ENCODE measurements around the gene NFKBIB. TPM values are rescaled to one million over a fixed set of nuclear protein-coding genes. Genes with fewer than 3 reads are reported as not detected.

The NFKBIB gene
- total and polyA plus RNA-seq, 2 of the 13 experiments (the other 11 are each of a cell fraction or from before 2014, with no cell fraction given), result 8.6 to 14.9 TPM

DNA sequence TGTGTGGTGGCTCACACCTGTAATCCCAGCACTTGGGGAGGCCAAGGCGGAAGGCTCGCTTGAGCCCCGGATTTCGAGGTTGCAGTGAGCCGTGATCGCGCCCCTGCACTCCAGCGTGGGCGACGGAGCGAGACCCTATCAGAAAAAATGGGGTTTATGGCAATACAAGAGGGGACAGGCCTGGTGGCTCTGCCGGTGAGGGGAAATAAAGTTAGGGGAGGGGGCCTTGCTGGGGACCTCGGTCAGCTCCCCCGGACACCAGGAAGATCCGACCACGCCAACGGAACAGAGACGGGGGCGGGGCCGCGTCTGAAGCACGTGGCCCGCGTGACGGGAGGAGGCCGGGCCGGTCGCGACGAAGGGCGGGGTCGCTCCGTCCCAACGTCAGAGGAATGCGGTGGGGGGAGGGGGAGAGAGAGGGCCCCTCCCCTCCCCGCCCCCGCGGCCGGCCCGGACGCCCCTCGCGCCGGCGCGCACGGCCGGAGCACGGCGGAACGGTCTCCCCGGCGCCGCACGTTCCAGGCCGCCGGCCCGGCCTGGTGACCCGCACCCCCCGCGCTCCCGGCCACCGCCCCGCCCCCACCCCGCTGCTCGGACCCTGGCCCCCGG, 48.0 kb upstream of the NFKBIB start (continued):
- TF ChIP-seq, protein P1, sequence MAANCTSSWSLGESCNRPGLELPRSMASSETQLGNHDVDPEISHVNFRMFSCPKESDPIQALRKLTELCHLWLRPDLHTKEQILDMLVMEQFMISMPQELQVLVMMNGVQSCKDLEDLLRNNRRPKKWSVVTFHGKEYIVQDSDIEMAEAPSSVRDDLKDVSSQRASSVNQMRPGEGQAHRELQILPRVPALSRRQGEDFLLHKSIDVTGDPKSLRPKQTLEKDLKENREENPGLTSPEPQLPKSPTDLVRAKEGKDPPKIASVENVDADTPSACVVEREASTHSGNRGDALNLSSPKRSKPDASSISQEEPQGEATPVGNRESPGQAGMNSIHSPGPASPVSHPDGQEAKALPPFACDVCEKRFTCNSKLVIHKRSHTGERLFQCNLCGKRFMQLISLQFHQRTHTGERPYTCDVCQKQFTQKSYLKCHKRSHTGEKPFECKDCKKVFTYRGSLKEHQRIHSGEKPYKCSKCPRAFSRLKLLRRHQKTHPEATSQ (CRISPR knock-in tag; IDR thresholded peaks at IDR 0.05; ENCODE audit: borderline replicate concordance), result no peak
- TF ChIP-seq SCMH1 (CRISPR knock-in tag; IDR thresholded peaks at IDR 0.05; ENCODE audit: borderline replicate concordance) (no peak), CC2D1A (CRISPR knock-in tag; IDR thresholded peaks at IDR 0.05) (no peak), IRF2 (CRISPR knock-in tag; IDR thresholded peaks at IDR 0.05) (peak; percentile 64; the same call in 1 of the 2 replicates), ZFAT (CRISPR knock-in tag; conservative IDR thresholded peaks at IDR 0.05) (no peak), ZNF530 (CRISPR knock-in tag; IDR thresholded peaks at IDR 0.05; ENCODE audit: low read depth) (no peak), SP1 (IDR thresholded peaks at IDR 0.05) (no peak), SP1 (CRISPR knock-in tag; IDR thresholded peaks at IDR 0.05) (peak; percentile 92), NFKBIZ (CRISPR knock-in tag; IDR thresholded peaks at IDR 0.05) (peak; percentile 32; the same call in 1 of the 2 replicates), ZNF354B (CRISPR knock-in tag; IDR thresholded peaks at IDR 0.05) (no peak), GLI4 (CRISPR knock-in tag; IDR thresholded peaks at IDR 0.05; ENCODE audit: borderline replicate concordance) (no peak), ZNF552 (CRISPR knock-in tag; IDR thresholded peaks at IDR 0.05; ENCODE audit: borderline replicate concordance) (no peak), PRMT3 (CRISPR knock-in tag; IDR thresholded peaks at IDR 0.05; ENCODE audit: borderline replicate concordance, low read depth) (no peak), ZIK1 (CRISPR knock-in tag; IDR thresholded peaks at IDR 0.05; ENCODE audit: borderline replicate concordance, low read depth) (no peak), NFIB (CRISPR knock-in tag; IDR thresholded peaks at IDR 0.05; ENCODE audit: borderline replicate concordance) (no peak)
- TF ChIP-seq, protein P2, sequence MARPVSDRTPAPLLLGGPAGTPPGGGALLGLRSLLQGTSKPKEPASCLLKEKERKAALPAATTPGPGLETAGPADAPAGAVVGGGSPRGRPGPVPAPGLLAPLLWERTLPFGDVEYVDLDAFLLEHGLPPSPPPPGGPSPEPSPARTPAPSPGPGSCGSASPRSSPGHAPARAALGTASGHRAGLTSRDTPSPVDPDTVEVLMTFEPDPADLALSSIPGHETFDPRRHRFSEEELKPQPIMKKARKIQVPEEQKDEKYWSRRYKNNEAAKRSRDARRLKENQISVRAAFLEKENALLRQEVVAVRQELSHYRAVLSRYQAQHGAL (CRISPR knock-in tag; IDR thresholded peaks at IDR 0.05; ENCODE audit: not compliant biosample characterization), result peak; percentile 30
- TF ChIP-seq, protein P3, sequence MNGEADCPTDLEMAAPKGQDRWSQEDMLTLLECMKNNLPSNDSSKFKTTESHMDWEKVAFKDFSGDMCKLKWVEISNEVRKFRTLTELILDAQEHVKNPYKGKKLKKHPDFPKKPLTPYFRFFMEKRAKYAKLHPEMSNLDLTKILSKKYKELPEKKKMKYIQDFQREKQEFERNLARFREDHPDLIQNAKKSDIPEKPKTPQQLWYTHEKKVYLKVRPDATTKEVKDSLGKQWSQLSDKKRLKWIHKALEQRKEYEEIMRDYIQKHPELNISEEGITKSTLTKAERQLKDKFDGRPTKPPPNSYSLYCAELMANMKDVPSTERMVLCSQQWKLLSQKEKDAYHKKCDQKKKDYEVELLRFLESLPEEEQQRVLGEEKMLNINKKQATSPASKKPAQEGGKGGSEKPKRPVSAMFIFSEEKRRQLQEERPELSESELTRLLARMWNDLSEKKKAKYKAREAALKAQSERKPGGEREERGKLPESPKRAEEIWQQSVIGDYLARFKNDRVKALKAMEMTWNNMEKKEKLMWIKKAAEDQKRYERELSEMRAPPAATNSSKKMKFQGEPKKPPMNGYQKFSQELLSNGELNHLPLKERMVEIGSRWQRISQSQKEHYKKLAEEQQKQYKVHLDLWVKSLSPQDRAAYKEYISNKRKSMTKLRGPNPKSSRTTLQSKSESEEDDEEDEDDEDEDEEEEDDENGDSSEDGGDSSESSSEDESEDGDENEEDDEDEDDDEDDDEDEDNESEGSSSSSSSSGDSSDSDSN (CRISPR knock-in tag; IDR thresholded peaks at IDR 0.05), result no peak; the same call in 1 of the 2 replicates
- TF ChIP-seq, protein P4, sequence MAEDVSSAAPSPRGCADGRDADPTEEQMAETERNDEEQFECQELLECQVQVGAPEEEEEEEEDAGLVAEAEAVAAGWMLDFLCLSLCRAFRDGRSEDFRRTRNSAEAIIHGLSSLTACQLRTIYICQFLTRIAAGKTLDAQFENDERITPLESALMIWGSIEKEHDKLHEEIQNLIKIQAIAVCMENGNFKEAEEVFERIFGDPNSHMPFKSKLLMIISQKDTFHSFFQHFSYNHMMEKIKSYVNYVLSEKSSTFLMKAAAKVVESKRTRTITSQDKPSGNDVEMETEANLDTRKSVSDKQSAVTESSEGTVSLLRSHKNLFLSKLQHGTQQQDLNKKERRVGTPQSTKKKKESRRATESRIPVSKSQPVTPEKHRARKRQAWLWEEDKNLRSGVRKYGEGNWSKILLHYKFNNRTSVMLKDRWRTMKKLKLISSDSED (CRISPR knock-in tag; IDR thresholded peaks at IDR 0.05), result no peak
- TF ChIP-seq, protein P5, sequence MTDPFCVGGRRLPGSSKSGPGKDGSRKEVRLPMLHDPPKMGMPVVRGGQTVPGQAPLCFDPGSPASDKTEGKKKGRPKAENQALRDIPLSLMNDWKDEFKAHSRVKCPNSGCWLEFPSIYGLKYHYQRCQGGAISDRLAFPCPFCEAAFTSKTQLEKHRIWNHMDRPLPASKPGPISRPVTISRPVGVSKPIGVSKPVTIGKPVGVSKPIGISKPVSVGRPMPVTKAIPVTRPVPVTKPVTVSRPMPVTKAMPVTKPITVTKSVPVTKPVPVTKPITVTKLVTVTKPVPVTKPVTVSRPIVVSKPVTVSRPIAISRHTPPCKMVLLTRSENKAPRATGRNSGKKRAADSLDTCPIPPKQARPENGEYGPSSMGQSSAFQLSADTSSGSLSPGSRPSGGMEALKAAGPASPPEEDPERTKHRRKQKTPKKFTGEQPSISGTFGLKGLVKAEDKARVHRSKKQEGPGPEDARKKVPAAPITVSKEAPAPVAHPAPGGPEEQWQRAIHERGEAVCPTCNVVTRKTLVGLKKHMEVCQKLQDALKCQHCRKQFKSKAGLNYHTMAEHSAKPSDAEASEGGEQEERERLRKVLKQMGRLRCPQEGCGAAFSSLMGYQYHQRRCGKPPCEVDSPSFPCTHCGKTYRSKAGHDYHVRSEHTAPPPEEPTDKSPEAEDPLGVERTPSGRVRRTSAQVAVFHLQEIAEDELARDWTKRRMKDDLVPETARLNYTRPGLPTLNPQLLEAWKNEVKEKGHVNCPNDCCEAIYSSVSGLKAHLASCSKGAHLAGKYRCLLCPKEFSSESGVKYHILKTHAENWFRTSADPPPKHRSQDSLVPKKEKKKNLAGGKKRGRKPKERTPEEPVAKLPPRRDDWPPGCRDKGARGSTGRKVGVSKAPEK (CRISPR knock-in tag; IDR thresholded peaks at IDR 0.05; ENCODE audit: borderline replicate concordance), result no peak
